ENCODE data around the gene SLC18B1. TPM values are rescaled to one million over a fixed set of nuclear protein-coding genes. Genes with fewer than 3 reads are reported as not detected.

Gene SLC18B1
- total and polyA plus RNA-seq, 10 of the 15 experiments (the other 5 are each of a cell fraction or from before 2014, with no cell fraction given): 3.5 to 11.8 (median 7.1) TPM

GRCh38 chr6:132719736-132720448, 78.5 kb downstream of the SLC18B1 start (continued):
- TF ChIP-seq, protein P1, sequence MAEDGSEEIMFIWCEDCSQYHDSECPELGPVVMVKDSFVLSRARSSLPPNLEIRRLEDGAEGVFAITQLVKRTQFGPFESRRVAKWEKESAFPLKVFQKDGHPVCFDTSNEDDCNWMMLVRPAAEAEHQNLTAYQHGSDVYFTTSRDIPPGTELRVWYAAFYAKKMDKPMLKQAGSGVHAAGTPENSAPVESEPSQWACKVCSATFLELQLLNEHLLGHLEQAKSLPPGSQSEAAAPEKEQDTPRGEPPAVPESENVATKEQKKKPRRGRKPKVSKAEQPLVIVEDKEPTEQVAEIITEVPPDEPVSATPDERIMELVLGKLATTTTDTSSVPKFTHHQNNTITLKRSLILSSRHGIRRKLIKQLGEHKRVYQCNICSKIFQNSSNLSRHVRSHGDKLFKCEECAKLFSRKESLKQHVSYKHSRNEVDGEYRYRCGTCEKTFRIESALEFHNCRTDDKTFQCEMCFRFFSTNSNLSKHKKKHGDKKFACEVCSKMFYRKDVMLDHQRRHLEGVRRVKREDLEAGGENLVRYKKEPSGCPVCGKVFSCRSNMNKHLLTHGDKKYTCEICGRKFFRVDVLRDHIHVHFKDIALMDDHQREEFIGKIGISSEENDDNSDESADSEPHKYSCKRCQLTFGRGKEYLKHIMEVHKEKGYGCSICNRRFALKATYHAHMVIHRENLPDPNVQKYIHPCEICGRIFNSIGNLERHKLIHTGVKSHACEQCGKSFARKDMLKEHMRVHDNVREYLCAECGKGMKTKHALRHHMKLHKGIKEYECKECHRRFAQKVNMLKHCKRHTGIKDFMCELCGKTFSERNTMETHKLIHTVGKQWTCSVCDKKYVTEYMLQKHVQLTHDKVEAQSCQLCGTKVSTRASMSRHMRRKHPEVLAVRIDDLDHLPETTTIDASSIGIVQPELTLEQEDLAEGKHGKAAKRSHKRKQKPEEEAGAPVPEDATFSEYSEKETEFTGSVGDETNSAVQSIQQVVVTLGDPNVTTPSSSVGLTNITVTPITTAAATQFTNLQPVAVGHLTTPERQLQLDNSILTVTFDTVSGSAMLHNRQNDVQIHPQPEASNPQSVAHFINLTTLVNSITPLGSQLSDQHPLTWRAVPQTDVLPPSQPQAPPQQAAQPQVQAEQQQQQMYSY (CRISPR knock-in tag; IDR thresholded peaks at IDR 0.05): no peak
- no peak for TF ChIP-seq SMC3 (IDR thresholded peaks at IDR 0.05; ENCODE audit: borderline replicate concordance, low read length)

Small RNAs within 50 kb of the gene (small RNA-seq; reads per million reads assigned to genes)
- gene SNORA33: 45.4 reads per million, percentile 98 among the genes with 10 or more reads in this experiment
- gene SNORD100: 4,619 reads per million, percentile 100 among the genes with 10 or more reads in this experiment
- gene SNORD101: 5,574 reads per million, percentile 100 among the genes with 10 or more reads in this experiment

Other genes with a start within 250 kb of the SLC18B1 start
Only the 7 nearest of the 8 such genes appear.
- not detected in 2 replicates for gene TAAR6, start 228.3 kb downstream of the SLC18B1 start, total RNA-seq (2014; rRNA removed)
- not detected in 2 replicates for gene TAAR6, start 228.3 kb downstream of the SLC18B1 start, total RNA-seq (2014; rRNA removed; fragmentation: Illumina TruSeq; extraction: Trizol)
- not detected in 2 replicates for gene TAAR6, start 228.3 kb downstream of the SLC18B1 start, total RNA-seq (2021)
- not detected in 2 replicates for gene TAAR6, start 228.3 kb downstream of the SLC18B1 start, polyA plus RNA-seq (2011; rRNA removed)
- not detected in 2 replicates for gene TAAR6, start 228.3 kb downstream of the SLC18B1 start, polyA plus RNA-seq (2014; fragmentation: Illumina TruSeq; extraction: Trizol)
- gene TAAR6, start 228.3 kb downstream of the SLC18B1 start, polyA plus RNA-seq (2014; fragmentation: Nextera tagmentation; extraction: Ambion mirVana): not detected
- not detected in 2 replicates for gene TAAR6, start 228.3 kb downstream of the SLC18B1 start, polyA plus RNA-seq (2014; rRNA removed)
- gene TAAR6, start 228.3 kb downstream of the SLC18B1 start, polyA plus RNA-seq (2016; fragmentation: Nextera tagmentation; extraction: Ambion mirVana): not detected
- gene TAAR5, start 208.9 kb downstream of the SLC18B1 start, total RNA-seq (2014; rRNA removed): not detected in 2 replicates
- gene TAAR5, start 208.9 kb downstream of the SLC18B1 start, total RNA-seq (2014; rRNA removed; fragmentation: Illumina TruSeq; extraction: Trizol): not detected in 2 replicates
- not detected in 2 replicates for gene TAAR5, start 208.9 kb downstream of the SLC18B1 start, total RNA-seq (2021)
- not detected in 2 replicates for gene TAAR5, start 208.9 kb downstream of the SLC18B1 start, polyA plus RNA-seq (2011; rRNA removed)
- gene TAAR5, start 208.9 kb downstream of the SLC18B1 start, polyA plus RNA-seq (2014; fragmentation: Illumina TruSeq; extraction: Trizol): not detected in 2 replicates
- gene TAAR5, start 208.9 kb downstream of the SLC18B1 start, polyA plus RNA-seq (2014; fragmentation: Nextera tagmentation; extraction: Ambion mirVana): not detected
- not detected in 2 replicates for gene TAAR5, start 208.9 kb downstream of the SLC18B1 start, polyA plus RNA-seq (2014; rRNA removed)
- gene TAAR5, start 208.9 kb downstream of the SLC18B1 start, polyA plus RNA-seq (2016; fragmentation: Nextera tagmentation; extraction: Ambion mirVana): not detected
- gene TAAR2, start 174.4 kb downstream of the SLC18B1 start, total RNA-seq (2014; rRNA removed): not detected in 2 replicates
- gene TAAR2, start 174.4 kb downstream of the SLC18B1 start, total RNA-seq (2014; rRNA removed; fragmentation: Illumina TruSeq; extraction: Trizol): not detected in 2 replicates
- not detected in 2 replicates for gene TAAR2, start 174.4 kb downstream of the SLC18B1 start, total RNA-seq (2021)
- gene TAAR2, start 174.4 kb downstream of the SLC18B1 start, polyA plus RNA-seq (2011; rRNA removed): not detected in 2 replicates
- gene TAAR2, start 174.4 kb downstream of the SLC18B1 start, polyA plus RNA-seq (2014; fragmentation: Illumina TruSeq; extraction: Trizol): not detected in 2 replicates
- not detected for gene TAAR2, start 174.4 kb downstream of the SLC18B1 start, polyA plus RNA-seq (2014; fragmentation: Nextera tagmentation; extraction: Ambion mirVana)
- gene TAAR2, start 174.4 kb downstream of the SLC18B1 start, polyA plus RNA-seq (2014; rRNA removed): not detected in 2 replicates
- not detected for gene TAAR2, start 174.4 kb downstream of the SLC18B1 start, polyA plus RNA-seq (2016; fragmentation: Nextera tagmentation; extraction: Ambion mirVana)
- gene TAAR1, start 139.5 kb downstream of the SLC18B1 start, total RNA-seq (2014; rRNA removed): not detected in 2 replicates
- gene TAAR1, start 139.5 kb downstream of the SLC18B1 start, total RNA-seq (2014; rRNA removed; fragmentation: Illumina TruSeq; extraction: Trizol): not detected in 2 replicates
- gene TAAR1, start 139.5 kb downstream of the SLC18B1 start, total RNA-seq (2021): not detected in 2 replicates
- gene TAAR1, start 139.5 kb downstream of the SLC18B1 start, polyA plus RNA-seq (2011; rRNA removed): not detected in 2 replicates
- not detected in 2 replicates for gene TAAR1, start 139.5 kb downstream of the SLC18B1 start, polyA plus RNA-seq (2014; fragmentation: Illumina TruSeq; extraction: Trizol)
- not detected for gene TAAR1, start 139.5 kb downstream of the SLC18B1 start, polyA plus RNA-seq (2014; fragmentation: Nextera tagmentation; extraction: Ambion mirVana)
- gene TAAR1, start 139.5 kb downstream of the SLC18B1 start, polyA plus RNA-seq (2014; rRNA removed): not detected in 2 replicates
- gene TAAR1, start 139.5 kb downstream of the SLC18B1 start, polyA plus RNA-seq (2016; fragmentation: Nextera tagmentation; extraction: Ambion mirVana): not detected
- 0.05 TPM in 1 of 2 replicates, not detected in the other for gene VNN1, start 84.6 kb downstream of the SLC18B1 start, total RNA-seq (2014; rRNA removed)
- not detected in 2 replicates for gene VNN1, start 84.6 kb downstream of the SLC18B1 start, total RNA-seq (2014; rRNA removed; fragmentation: Illumina TruSeq; extraction: Trizol)
- gene VNN1, start 84.6 kb downstream of the SLC18B1 start, total RNA-seq (2021): not detected in 2 replicates
- gene VNN1, start 84.6 kb downstream of the SLC18B1 start, polyA plus RNA-seq (2011; rRNA removed): not detected in 2 replicates
- gene VNN1, start 84.6 kb downstream of the SLC18B1 start, polyA plus RNA-seq (2014; fragmentation: Illumina TruSeq; extraction: Trizol): not detected in 2 replicates
- gene VNN1, start 84.6 kb downstream of the SLC18B1 start, polyA plus RNA-seq (2014; fragmentation: Nextera tagmentation; extraction: Ambion mirVana): not detected
- not detected in 2 replicates for gene VNN1, start 84.6 kb downstream of the SLC18B1 start, polyA plus RNA-seq (2014; rRNA removed)
- not detected for gene VNN1, start 84.6 kb downstream of the SLC18B1 start, polyA plus RNA-seq (2016; fragmentation: Nextera tagmentation; extraction: Ambion mirVana)
- 21.3 and 26.3 TPM in 2 replicates for gene VNN2, start 40.7 kb downstream of the SLC18B1 start, total RNA-seq (2014; rRNA removed)
- gene VNN2, start 40.7 kb downstream of the SLC18B1 start, total RNA-seq (2014; rRNA removed; fragmentation: Illumina TruSeq; extraction: Trizol): 22.9 and 23.9 TPM in 2 replicates
- 13.8 and 15.1 TPM in 2 replicates for gene VNN2, start 40.7 kb downstream of the SLC18B1 start, total RNA-seq (2021)
- 18.2 and 21.5 TPM in 2 replicates for gene VNN2, start 40.7 kb downstream of the SLC18B1 start, polyA plus RNA-seq (2011; rRNA removed)
- 30.1 and 41.7 TPM in 2 replicates for gene VNN2, start 40.7 kb downstream of the SLC18B1 start, polyA plus RNA-seq (2014; fragmentation: Illumina TruSeq; extraction: Trizol)
- gene VNN2, start 40.7 kb downstream of the SLC18B1 start, polyA plus RNA-seq (2014; fragmentation: Nextera tagmentation; extraction: Ambion mirVana): 10 to 100 TPM; 26.4 to 27.3 TPM
- 14.4 and 24.4 TPM in 2 replicates for gene VNN2, start 40.7 kb downstream of the SLC18B1 start, polyA plus RNA-seq (2014; rRNA removed)
- gene VNN2, start 40.7 kb downstream of the SLC18B1 start, polyA plus RNA-seq (2016; fragmentation: Nextera tagmentation; extraction: Ambion mirVana): 10 to 100 TPM; 18.2 to 19.4 TPM
- 2,747 and 2,993 TPM in 2 replicates for gene RPS12, start 15.9 kb upstream of the SLC18B1 start, total RNA-seq (2014; rRNA removed)
- 2,703 and 2,713 TPM in 2 replicates for gene RPS12, start 15.9 kb upstream of the SLC18B1 start, total RNA-seq (2014; rRNA removed; fragmentation: Illumina TruSeq; extraction: Trizol)
- 1,613 and 1,701 TPM in 2 replicates for gene RPS12, start 15.9 kb upstream of the SLC18B1 start, total RNA-seq (2021)
- 2,437 and 2,746 TPM in 2 replicates for gene RPS12, start 15.9 kb upstream of the SLC18B1 start, polyA plus RNA-seq (2011; rRNA removed)
- gene RPS12, start 15.9 kb upstream of the SLC18B1 start, polyA plus RNA-seq (2014; fragmentation: Illumina TruSeq; extraction: Trizol): 1,209 and 1,555 TPM in 2 replicates
- gene RPS12, start 15.9 kb upstream of the SLC18B1 start, polyA plus RNA-seq (2014; fragmentation: Nextera tagmentation; extraction: Ambion mirVana): 1,000 to 10,000 TPM; 2,955 to 3,077 TPM
- gene RPS12, start 15.9 kb upstream of the SLC18B1 start, polyA plus RNA-seq (2014; rRNA removed): 3,381 and 3,739 TPM in 2 replicates
- gene RPS12, start 15.9 kb upstream of the SLC18B1 start, polyA plus RNA-seq (2016; fragmentation: Nextera tagmentation; extraction: Ambion mirVana): 1,000 to 10,000 TPM; 1,013 to 1,054 TPM

Data from GM12878 (cell line).